Prostate gland (tissue), 2 donors: Measurements from ENCODE around the gene ANGEL1.

Experiments used
- POLR2A ChIP-seq: fragments of 450-650 bp; IDR thresholded peaks from one replicate; pipeline ENCODE4 v1.6.1; 2016; ENCODE audit warnings: antibody characterized with exemption, mild to moderate bottlenecking
- POLR2AphosphoS5 ChIP-seq: sonication (generic); formaldehyde crosslinking; IDR thresholded peaks from one replicate; pipeline ENCODE4 v1.6.1; 2017; ENCODE audit warnings: antibody characterized with exemption
- TF ChIP-seq, protein P1 (sequence below), 4 experiments: fragments of 200-600 bp in 2 of 4; fragments of 450-650 bp in 2 of 4; sonication (generic) in 2 of 4; IDR thresholded peaks; 1 replicate in 3 of 4; 2 replicates in 1 of 4; pipeline ENCODE4 v1.5.1; 2016 to 2019; ENCODE audit warnings: antibody characterized with exemption in 4 of 4, mild to moderate bottlenecking in 2 of 4, moderate library complexity in 2 of 4

DNA sequence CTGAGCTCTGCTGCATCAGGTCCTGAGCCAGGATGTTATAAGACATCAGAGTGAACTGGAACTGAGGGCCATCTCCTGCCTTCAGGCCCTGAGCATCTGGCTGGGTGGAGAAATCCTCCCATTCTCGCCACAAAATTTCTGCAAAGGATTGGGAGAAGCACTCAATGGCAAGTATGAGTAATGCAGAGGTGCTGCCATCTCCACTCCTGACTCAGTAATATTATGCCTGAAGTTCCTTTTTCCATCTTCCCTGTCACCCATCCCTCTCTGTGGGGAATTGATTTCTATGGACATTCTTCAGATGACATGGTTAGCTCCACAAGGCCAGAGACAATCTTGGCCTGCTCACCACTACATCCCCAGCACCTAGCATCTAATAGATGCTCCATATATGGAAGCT, 4.7 kb downstream of the ANGEL1 start:
- TF ChIP-seq, protein P1, sequence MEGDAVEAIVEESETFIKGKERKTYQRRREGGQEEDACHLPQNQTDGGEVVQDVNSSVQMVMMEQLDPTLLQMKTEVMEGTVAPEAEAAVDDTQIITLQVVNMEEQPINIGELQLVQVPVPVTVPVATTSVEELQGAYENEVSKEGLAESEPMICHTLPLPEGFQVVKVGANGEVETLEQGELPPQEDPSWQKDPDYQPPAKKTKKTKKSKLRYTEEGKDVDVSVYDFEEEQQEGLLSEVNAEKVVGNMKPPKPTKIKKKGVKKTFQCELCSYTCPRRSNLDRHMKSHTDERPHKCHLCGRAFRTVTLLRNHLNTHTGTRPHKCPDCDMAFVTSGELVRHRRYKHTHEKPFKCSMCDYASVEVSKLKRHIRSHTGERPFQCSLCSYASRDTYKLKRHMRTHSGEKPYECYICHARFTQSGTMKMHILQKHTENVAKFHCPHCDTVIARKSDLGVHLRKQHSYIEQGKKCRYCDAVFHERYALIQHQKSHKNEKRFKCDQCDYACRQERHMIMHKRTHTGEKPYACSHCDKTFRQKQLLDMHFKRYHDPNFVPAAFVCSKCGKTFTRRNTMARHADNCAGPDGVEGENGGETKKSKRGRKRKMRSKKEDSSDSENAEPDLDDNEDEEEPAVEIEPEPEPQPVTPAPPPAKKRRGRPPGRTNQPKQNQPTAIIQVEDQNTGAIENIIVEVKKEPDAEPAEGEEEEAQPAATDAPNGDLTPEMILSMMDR (IDR thresholded peaks at IDR 0.05), result no peak
- no peak for TF ChIP-seq POLR2A
- TF ChIP-seq POLR2AphosphoS5, result no peak
